HepG2 (cell line): ENCODE measurements around the gene SSC4D.
"Not testable (repeated sequence)": the region's sequence is repeated elsewhere in the genome, so short reads cannot be mapped to it uniquely, and the experiment has no call there.

ENCODE experiments used
- ETV5 ChIP-seq: IDR thresholded peaks from 2 replicates; pipeline ENCODE4 v1.6.1; 2018; ENCODE audit warnings: missing biosample characterization, missing genetic modification reagents, inconsistent platforms, borderline replicate concordance
- HDAC2 ChIP-seq: sonication (generic); formaldehyde crosslinking; IDR thresholded peaks from 2 replicates; pipeline ENCODE4 v1.4.0; 2020; ENCODE audit warnings: missing genetic modification reagents
- HMGXB4 ChIP-seq, 2 experiments: sonication (generic) in 1 of 2; formaldehyde crosslinking in 1 of 2; IDR thresholded peaks; 2 replicates each; pipeline versions ENCODE4 v1.4.0 to v1.6.1; 2018 to 2020; ENCODE audit warnings: missing genetic modification reagents in 2 of 2, borderline replicate concordance in 1 of 2, low read depth in 1 of 2, mild to moderate bottlenecking in 1 of 2, missing biosample characterization in 1 of 2
- PCBP1 ChIP-seq: fragments of 200-400 bp; formaldehyde crosslinking; IDR thresholded peaks from 2 replicates; pipeline ENCODE4 v1.6.1; 2017; ENCODE audit warnings: mild to moderate bottlenecking, low read depth, low read length, borderline replicate concordance
- TMF1 ChIP-seq: sonication (generic); formaldehyde crosslinking; IDR thresholded peaks from 2 replicates; pipeline ENCODE4 v1.8.1; 2022; ENCODE audit warnings: low read depth, missing genetic modification reagents
- TP53 ChIP-seq: sonication (generic); formaldehyde crosslinking; conservative IDR thresholded peaks from 2 replicates; pipeline ENCODE4 v1.4.0; 2020; ENCODE audit warnings: missing genetic modification reagents
- ZNF12 ChIP-seq: sonication (generic); formaldehyde crosslinking; IDR thresholded peaks from 2 replicates; pipeline ENCODE4 v1.5.0; 2020; ENCODE audit warnings: missing genetic modification reagents
- ZNF75D ChIP-seq: sonication (generic); formaldehyde crosslinking; IDR thresholded peaks from 2 replicates; pipeline ENCODE4 v1.8.1; 2023; ENCODE audit warnings: missing genetic modification reagents, mild to moderate bottlenecking, borderline replicate concordance
- TF ChIP-seq, protein P1 (sequence below): sonication (generic); formaldehyde crosslinking; IDR thresholded peaks from 2 replicates; pipeline ENCODE4 v1.4.0; 2020; ENCODE audit warnings: missing genetic modification reagents, borderline replicate concordance
- TF ChIP-seq, protein P2 (sequence below): sonication (generic); formaldehyde crosslinking; IDR thresholded peaks from 2 replicates; pipeline ENCODE4 v1.4.0; 2020; ENCODE audit warnings: missing genetic modification reagents
- TF ChIP-seq, protein P3 (sequence below): sonication (generic); formaldehyde crosslinking; IDR thresholded peaks from 2 replicates; pipeline ENCODE4 v1.4.0; 2020; ENCODE audit warnings: mild to moderate bottlenecking, missing genetic modification reagents

- TF ChIP-seq HMGXB4 (CRISPR knock-in tag; IDR thresholded peaks at IDR 0.05; ENCODE audit: borderline replicate concordance in 1 of 2, low read depth in 1 of 2); PCBP1; HDAC2 (CRISPR knock-in tag); ZNF75D; TMF1; ZNF12; TP53 (CRISPR knock-in tag); ETV5 (CRISPR knock-in tag): not testable (repeated sequence)
- TF ChIP-seq, protein P1, sequence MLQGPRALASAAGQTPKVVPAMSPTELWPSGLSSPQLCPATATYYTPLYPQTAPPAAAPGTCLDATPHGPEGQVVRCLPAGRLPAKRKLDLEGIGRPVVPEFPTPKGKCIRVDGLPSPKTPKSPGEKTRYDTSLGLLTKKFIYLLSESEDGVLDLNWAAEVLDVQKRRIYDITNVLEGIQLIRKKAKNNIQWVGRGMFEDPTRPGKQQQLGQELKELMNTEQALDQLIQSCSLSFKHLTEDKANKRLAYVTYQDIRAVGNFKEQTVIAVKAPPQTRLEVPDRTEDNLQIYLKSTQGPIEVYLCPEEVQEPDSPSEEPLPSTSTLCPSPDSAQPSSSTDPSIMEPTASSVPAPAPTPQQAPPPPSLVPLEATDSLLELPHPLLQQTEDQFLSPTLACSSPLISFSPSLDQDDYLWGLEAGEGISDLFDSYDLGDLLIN (CRISPR knock-in tag): not testable (repeated sequence)
- TF ChIP-seq, protein P2, sequence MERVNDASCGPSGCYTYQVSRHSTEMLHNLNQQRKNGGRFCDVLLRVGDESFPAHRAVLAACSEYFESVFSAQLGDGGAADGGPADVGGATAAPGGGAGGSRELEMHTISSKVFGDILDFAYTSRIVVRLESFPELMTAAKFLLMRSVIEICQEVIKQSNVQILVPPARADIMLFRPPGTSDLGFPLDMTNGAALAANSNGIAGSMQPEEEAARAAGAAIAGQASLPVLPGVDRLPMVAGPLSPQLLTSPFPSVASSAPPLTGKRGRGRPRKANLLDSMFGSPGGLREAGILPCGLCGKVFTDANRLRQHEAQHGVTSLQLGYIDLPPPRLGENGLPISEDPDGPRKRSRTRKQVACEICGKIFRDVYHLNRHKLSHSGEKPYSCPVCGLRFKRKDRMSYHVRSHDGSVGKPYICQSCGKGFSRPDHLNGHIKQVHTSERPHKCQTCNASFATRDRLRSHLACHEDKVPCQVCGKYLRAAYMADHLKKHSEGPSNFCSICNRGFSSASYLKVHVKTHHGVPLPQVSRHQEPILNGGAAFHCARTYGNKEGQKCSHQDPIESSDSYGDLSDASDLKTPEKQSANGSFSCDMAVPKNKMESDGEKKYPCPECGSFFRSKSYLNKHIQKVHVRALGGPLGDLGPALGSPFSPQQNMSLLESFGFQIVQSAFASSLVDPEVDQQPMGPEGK (CRISPR knock-in tag): not testable (repeated sequence)
- TF ChIP-seq, protein P3, sequence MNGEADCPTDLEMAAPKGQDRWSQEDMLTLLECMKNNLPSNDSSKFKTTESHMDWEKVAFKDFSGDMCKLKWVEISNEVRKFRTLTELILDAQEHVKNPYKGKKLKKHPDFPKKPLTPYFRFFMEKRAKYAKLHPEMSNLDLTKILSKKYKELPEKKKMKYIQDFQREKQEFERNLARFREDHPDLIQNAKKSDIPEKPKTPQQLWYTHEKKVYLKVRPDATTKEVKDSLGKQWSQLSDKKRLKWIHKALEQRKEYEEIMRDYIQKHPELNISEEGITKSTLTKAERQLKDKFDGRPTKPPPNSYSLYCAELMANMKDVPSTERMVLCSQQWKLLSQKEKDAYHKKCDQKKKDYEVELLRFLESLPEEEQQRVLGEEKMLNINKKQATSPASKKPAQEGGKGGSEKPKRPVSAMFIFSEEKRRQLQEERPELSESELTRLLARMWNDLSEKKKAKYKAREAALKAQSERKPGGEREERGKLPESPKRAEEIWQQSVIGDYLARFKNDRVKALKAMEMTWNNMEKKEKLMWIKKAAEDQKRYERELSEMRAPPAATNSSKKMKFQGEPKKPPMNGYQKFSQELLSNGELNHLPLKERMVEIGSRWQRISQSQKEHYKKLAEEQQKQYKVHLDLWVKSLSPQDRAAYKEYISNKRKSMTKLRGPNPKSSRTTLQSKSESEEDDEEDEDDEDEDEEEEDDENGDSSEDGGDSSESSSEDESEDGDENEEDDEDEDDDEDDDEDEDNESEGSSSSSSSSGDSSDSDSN (CRISPR knock-in tag): not testable (repeated sequence)
Measured at GRCh38 chr7:76440404-76440803, 30.9 kb upstream of the SSC4D start.
